GM21423 (cell line): ENCODE data around the gene NDUFB6.
"Not testable (repeated sequence)": the region's sequence is repeated elsewhere in the genome, so short reads cannot be mapped to it uniquely, and the experiment has no call there.

Experiments used
- ATAC-seq: cut with Tn5 transposase; IDR thresholded peaks from one replicate; pipeline ENCODE4 v1.9.1; 2021; ENCODE audit warnings: mild to moderate bottlenecking, moderate library complexity; ENCODE audit not compliant: unreplicated experiment

Gene NDUFB6

GRCh38 chr9:32571969-32572899, 725 bp downstream of the NDUFB6 start:
- peak; percentile 90 for ATAC-seq

GRCh38 chr9:32570262-32570661, 2.7 kb downstream of the NDUFB6 start:
- no peak for ATAC-seq

GRCh38 chr9:32566770-32567169, 6.2 kb downstream of the NDUFB6 start:
- ATAC-seq, result no peak

GRCh38 chr9:32565967-32566366, 7.0 kb downstream of the NDUFB6 start:
- ATAC-seq, result no peak

DNA sequence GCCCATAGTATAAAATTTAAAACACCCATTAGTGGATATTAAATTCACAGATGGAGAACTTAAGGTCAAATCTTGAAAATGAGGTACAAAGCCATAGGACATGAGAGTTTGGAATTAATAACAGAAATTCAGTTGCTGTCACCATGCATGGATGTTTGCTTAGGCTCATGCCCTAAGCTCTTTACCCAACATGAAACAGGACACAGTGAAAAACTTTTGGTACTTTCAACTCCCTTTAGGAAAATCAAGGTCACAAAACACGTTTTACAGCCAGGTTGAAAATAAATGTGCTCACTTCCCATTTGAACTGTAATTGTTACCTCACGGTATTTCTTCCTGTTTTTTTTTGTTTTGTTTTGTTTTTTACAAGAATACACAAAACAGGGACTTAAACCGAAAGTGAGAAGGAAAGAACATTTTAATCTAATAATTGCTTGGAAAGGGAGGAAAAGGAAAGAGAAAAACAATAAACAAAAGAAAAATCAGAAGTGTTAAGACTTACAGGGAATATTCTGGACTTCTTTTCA, 14.5 kb downstream of the NDUFB6 start:
- ATAC-seq, result no peak

GRCh38 chr9:32554591-32554990, 18.4 kb downstream of the NDUFB6 start:
- no peak for ATAC-seq

DNA sequence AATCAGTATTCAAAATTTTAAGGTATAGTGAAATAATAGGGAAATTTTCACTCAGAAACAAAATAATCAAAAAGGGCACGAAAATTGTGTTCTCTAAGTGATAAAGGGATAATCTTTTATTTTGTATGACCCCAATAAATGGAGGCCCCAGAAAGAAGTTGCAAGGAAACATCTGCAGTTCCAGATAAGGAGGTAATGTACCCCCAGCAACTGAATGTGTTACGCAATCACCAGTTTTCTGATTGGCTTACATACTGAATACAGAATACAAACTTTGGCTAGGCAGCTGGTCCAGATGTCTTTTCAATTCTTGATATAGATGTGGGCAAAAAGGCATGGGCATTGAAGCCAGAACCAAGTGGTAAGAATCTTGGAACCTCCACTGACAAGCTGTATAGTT, 18.9 kb downstream of the NDUFB6 start:
- ATAC-seq, result no peak

GRCh38 chr9:32552172-32552872, 20.6 kb downstream of the NDUFB6 start, which contains the start of the genes SMIM27 and TOPORS:
TSS of gene SMIM27 (plus strand) at chr9:32552327. CDS start at chr9:32552435, 108 bp downstream.
TSS of gene TOPORS (minus strand) at chr9:32552586. CDS start at chr9:32552436, 150 bp downstream.
- peak; percentile 63 for ATAC-seq

DNA sequence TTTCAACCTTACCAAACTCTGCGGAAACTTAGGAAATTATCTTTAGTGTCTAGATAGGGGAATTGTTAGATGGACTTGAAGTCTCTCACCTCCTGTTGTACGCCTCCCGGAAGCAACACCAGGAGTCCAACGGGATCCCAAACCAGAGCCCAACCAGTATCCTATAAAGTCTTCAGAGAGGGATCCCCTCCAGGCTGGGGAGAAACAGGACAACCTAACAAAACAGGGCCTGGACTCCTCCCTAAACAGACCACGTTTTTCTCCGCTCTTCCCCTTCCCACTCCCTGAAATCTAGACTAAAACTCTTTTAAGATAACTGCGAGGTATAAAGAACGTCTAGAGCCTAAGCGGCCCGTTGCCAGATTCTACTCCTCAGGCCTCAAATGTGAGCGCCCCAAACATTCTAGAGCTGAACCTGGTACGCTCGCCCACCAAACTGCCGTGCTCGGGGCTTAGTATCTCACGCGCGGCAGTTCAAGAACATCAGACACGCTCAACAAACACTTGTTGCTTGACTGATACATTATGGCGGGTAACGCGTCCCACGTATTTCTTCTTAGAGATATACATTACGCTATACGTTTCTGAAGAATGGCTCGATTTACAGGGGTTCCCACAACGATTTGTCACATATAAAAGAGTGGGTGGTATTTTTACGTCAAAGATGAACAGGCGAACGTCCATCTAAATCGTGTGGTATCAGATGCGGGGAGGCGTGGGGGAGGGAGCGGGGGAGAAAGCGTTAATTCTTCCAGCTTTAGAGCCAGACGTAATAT, 21.5 kb downstream of the NDUFB6 start:
- ATAC-seq, result peak; percentile 2

- peak; percentile 70 for ATAC-seq
These were observed 22.2 kb downstream of the NDUFB6 start for GRCh38 chr9:32550562-32551275.

GRCh38 chr9:32550150-32550561, 22.8 kb downstream of the NDUFB6 start:
- no peak for ATAC-seq

- ATAC-seq, result not testable (repeated sequence)
These were observed 24.7 kb downstream of the NDUFB6 start for GRCh38 chr9:32548213-32548612.

- no peak for ATAC-seq
These were observed 27.1 kb downstream of the NDUFB6 start for GRCh38 chr9:32545884-32546283.

GRCh38 chr9:32543047-32543446, 29.9 kb downstream of the NDUFB6 start:
- no peak for ATAC-seq

DNA sequence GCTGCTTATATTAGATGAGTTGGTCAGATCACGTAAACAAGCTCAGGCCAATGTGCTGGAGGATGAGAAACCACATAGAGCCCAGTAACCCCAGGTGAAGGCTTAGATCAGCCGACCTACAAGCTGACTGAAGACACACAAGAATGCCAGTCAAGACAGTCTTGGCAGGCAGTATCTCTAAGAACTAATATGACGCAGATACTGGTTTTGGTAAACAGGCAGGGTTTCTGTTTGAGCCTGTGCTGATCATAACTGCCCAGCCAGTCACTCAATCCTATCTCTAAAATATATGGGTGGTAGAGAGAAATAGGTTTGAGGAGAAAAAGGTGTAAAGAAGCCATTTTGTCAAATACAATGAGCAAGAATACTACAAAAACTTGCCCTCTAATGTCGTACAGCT, 39.1 kb downstream of the NDUFB6 start:
- ATAC-seq, result no peak

GRCh38 chr9:32533336-32533735, 39.6 kb downstream of the NDUFB6 start:
- no peak for ATAC-seq

- no peak for ATAC-seq
These were observed 46.3 kb downstream of the NDUFB6 start for GRCh38 chr9:32526707-32527048.

GRCh38 chr9:32526041-32526706, 46.8 kb downstream of the NDUFB6 start, which contains the start of gene RIGI:
TSS of gene RIGI (minus strand) at chr9:32526196. CDS start at chr9:32526166, 30 bp downstream.
- peak; percentile 69 for ATAC-seq

- no peak for ATAC-seq
These were observed 47.3 kb downstream of the NDUFB6 start for GRCh38 chr9:32525709-32526030.
